ENCODE data around the gene HHAT. TPM values are rescaled to one million over a fixed set of nuclear protein-coding genes. Genes with fewer than 3 reads are reported as not detected.
"Not testable (repeated sequence)": the region's sequence is repeated elsewhere in the genome, so short reads cannot be mapped to it uniquely, and the experiment has no call there.

The HHAT gene
- total RNA-seq, 2 donors from 2014 or later: 1.2 to 1.5 TPM

DNA sequence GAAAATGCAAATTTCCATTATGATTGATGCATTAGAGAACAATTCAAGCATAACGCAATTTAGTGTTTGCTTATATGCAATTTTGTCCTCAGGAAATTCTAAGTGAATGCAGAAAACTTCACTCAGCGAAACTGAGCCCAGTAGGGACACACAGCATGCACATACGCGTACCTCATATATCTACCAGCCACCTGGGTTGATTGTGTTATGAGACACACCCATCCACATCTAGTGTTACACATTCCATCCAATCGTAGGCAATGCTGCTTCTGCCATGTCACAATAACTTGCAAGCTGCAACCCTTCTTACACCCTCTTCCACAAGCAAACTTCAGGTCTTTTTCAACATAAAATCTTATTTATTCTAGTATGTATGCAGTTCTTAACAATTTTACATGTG is 312.9 kb downstream of the HHAT start:
- Mint-ChIP-seq H3K27ac (no peak overlapping the region), H3K9me3 (peaks cover 0 to 3% of the 10 kb centered on the region in 2 donors), H3K36me3 (ENCODE audit: insufficient read depth in 2 of 2) (no peaks in the 10 kb centered on the region), H3K27me3 (ENCODE audit: low read depth) (no peaks in the 10 kb centered on the region), H3K4me1 (ENCODE audit: low read depth) (no peaks in the 10 kb centered on the region), H3K4me3 (no peak overlapping the region)
- no peak for ATAC-seq (replicated peaks in 1 of 2)
- DNase-seq: no peak

DNA sequence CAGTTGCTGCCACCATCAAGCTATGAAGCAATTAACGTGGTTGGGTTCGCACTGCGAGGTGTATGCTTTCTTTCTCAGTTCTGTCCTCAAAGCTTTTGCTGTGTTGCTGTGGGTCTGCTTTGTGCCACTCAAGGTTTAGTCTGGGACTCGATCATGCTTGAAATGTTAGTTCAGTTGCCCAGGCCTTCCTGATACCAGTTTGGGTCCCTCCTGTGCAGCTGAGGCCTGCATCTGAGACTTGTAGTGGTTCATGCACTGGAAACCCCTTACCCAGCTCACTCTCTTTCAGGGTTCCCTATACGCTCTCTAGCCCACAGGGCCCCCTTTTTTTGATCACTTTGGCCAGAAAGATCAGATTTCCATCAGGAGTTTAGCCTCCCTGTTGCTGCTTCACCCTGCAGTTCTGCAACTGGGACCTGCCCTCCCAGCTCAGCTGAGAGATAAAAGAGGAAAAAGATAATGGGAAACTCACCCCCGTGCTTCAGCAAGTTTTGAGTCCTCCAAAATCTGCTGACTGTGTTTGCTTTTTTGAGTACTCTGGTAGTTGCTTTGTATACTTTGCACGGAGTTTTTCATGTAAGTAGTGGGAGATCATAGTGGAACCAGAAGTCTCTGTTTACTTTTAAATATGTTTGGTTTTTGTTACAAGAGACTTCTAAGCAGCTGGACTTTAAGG is 317.0 kb downstream of the HHAT start:
- Mint-ChIP-seq H3K9me3 (no peaks in the 10 kb centered on the region), H3K27ac (no peak overlapping the region)

DNA sequence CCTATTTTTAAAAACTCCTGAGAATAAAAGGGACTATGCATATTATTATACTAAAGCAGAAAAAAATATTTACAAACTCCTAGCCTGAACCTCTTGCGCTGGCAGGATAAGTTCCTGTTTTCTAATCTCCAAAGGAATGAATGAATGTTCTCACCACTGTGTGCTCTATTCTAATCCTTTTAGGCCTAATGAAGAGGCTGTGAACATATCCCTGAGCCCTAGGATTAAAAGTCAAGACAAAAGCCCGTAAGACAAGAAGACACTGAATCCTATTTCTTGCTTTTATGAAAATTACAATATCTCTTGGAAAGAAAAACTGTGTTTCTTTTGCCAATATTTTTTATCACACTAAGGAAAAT is 317.5 kb downstream of the HHAT start:
- ATAC-seq (replicated peaks in 1 of 2) (no peak), DNase-seq (no peak)
- Mint-ChIP-seq H3K27ac (no peak overlapping the region), H3K9me3 (no peaks in the 10 kb centered on the region), H3K36me3 (ENCODE audit: insufficient read depth in 2 of 2) (no peaks in the 10 kb centered on the region), H3K4me3 (no peak overlapping the region), H3K27me3 (ENCODE audit: low read depth) (no peaks in the 10 kb centered on the region), H3K4me1 (ENCODE audit: low read depth) (no peaks in the 10 kb centered on the region)

More for the DNA sequence above, 317.0 kb downstream of the HHAT start:
- Mint-ChIP-seq H3K4me3 (no peak overlapping the region), H3K36me3 (ENCODE audit: insufficient read depth in 2 of 2) (no peaks in the 10 kb centered on the region), H3K4me1 (ENCODE audit: low read depth) (no peaks in the 10 kb centered on the region), H3K27me3 (ENCODE audit: low read depth) (no peaks in the 10 kb centered on the region)
- DNase-seq: no peak
- ATAC-seq (replicated peaks in 1 of 2): no peak

- Mint-ChIP-seq H3K27me3 (ENCODE audit: low read depth) (no peaks in the 10 kb centered on the region), H3K4me3 (no peak overlapping the region), H3K4me1 (ENCODE audit: low read depth) (no peaks in the 10 kb centered on the region), H3K27ac (no peak overlapping the region), H3K9me3 (no peaks in the 10 kb centered on the region), H3K36me3 (ENCODE audit: insufficient read depth in 2 of 2) (no peaks in the 10 kb centered on the region)
- DNase-seq (no peak), ATAC-seq (replicated peaks in 1 of 2) (no peak)
Measured at GRCh38 chr1:210647406-210648333, 319.0 kb downstream of the HHAT start.

DNA sequence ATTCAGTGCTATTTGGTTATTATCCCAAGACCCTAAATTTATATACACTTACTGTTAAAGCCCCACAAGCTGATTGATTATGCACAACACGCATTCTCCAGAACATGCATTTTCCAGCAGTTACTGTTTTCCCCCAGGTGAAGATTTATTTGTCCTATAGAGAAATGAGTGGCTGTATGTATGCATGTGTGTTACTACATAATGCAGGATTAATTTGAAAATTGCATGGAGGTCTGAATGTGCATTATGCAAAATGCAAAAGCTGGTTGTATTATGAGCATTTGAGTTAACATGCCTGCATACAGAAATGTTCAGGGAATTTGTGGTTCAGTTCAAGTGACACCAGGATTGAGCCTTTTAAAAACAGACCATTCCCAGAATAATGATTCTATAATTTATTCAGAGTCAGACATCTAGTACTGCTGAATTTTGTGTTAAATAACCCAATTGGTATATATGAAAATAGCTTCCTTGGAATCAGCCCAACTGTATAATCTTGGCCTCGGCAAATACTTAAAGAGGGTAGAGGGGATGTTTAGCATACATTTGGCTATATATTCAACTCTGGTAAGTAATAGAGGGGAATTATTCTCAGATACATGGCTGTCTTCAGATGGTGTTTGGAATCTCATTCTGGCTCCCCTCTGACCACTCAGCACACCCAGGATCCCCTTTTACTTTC is 320.0 kb downstream of the HHAT start:
- H3K9me3 Mint-ChIP-seq: peaks cover under 1% of the 10 kb centered on the region in 2 donors
- H3K4me1 Mint-ChIP-seq (ENCODE audit: low read depth): no peaks in the 10 kb centered on the region
- ATAC-seq (replicated peaks in 1 of 2): no peak
- H3K4me3 Mint-ChIP-seq: no peak overlapping the region
- H3K27ac Mint-ChIP-seq: no peak overlapping the region
- peaks cover under 1% of the 10 kb centered on the region in 2 donors for H3K36me3 Mint-ChIP-seq (ENCODE audit: insufficient read depth in 2 of 2)
- no peaks in the 10 kb centered on the region for H3K27me3 Mint-ChIP-seq (ENCODE audit: low read depth)
- DNase-seq: no peak

DNA sequence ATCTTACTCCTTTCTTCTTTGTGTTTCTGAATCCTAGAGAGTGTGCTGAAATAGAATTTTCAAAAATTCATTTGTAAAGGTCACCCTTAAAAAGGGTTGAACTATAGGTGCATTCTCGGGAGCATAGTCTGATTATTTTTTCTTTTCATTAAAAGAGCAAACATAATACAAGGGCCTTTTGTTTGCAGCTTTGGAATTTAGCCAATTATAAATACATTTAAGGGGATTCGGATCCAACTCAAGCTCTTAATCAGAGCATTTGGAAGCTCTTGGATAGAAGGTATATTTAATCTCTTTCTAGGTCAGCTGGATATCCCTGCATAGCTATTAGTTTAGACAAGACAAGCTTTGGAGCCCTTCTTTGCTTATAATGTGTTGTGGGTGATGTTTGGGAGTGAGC is 321.7 kb downstream of the HHAT start:
- Mint-ChIP-seq H3K36me3 (ENCODE audit: insufficient read depth in 2 of 2) (peaks cover 3% of the 10 kb centered on the region in 2 donors), H3K27ac (no peak overlapping the region), H3K27me3 (ENCODE audit: low read depth) (no peaks in the 10 kb centered on the region), H3K9me3 (peaks cover 3 to 4% of the 10 kb centered on the region in 2 donors), H3K4me3 (no peak overlapping the region), H3K4me1 (ENCODE audit: low read depth) (no peaks in the 10 kb centered on the region)
- ATAC-seq (replicated peaks in 1 of 2) (no peak), DNase-seq (no peak)

DNA sequence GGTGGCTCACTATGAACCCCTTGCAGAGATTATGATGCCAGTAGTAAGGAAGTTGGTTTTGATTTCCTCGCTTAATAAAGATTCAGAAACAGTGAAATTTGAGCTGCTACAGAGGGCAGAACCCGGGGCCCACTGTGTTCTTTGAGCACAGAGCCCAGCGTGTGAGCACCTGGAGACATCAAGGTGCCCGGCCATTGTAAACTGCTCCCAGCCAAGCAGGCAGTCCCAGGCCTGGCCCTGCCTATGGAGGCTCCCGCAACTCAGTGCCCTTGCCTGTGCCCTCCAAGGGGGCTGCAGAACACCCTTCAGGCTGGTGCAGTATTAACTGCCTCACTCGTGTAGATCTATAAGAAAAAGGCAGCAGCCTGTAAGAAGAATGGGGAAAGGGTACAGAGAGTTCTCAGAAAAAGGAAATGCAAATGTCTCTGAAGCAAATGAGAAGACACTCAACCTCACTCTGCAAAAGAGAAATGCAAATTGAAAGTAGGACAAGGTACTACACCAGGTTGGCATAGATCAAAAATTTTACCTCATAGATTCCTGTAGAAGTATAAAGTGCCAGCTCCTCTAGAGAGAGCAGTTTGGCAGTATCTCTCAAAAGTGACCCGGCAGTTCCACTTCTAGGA is 323.7 kb downstream of the HHAT start:
- H3K4me3 Mint-ChIP-seq: no peak overlapping the region
- peaks cover 3 to 4% of the 10 kb centered on the region in 2 donors for H3K9me3 Mint-ChIP-seq
- H3K27ac Mint-ChIP-seq: no peak overlapping the region
- peaks cover 3% of the 10 kb centered on the region in 2 donors for H3K36me3 Mint-ChIP-seq (ENCODE audit: insufficient read depth in 2 of 2)
- H3K27me3 Mint-ChIP-seq (ENCODE audit: low read depth): no peaks in the 10 kb centered on the region
- no peaks in the 10 kb centered on the region for H3K4me1 Mint-ChIP-seq (ENCODE audit: low read depth)
- DNase-seq (no peak), ATAC-seq (replicated peaks in 1 of 2) (no peak)

DNA sequence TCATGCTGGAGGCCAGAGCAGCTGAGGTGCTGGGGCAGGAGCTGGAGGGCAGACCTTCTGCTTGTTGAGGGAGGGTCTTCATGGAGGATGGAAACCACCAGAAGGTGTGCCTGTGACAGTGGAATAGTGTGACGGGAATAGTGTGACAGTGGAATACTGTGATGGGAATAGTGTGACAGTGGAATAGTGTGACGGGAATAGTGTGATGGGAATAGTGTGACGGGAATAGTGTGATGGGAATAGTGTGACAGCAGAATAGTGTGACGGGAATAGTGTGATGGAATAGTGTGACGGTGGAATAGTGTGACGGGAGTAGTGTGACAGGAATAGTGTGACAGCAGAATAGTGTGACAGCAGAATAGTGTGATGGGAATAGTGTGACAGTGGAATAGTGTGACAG is 325.1 kb downstream of the HHAT start:
- Mint-ChIP-seq H3K4me1 (ENCODE audit: low read depth) (no peaks in the 10 kb centered on the region), H3K36me3 (ENCODE audit: insufficient read depth in 2 of 2) (peaks cover 3% of the 10 kb centered on the region in 2 donors), H3K27ac (no peak overlapping the region), H3K27me3 (ENCODE audit: low read depth) (no peaks in the 10 kb centered on the region), H3K9me3 (peaks cover 6% of the 10 kb centered on the region in 2 donors), H3K4me3 (no peak overlapping the region)
- ATAC-seq (replicated peaks in 1 of 2) (no peak), DNase-seq (no peak)

GRCh38 chr1:210654176-210654981 is 325.7 kb downstream of the HHAT start:
- H3K27me3 Mint-ChIP-seq (ENCODE audit: low read depth): no peaks in the 10 kb centered on the region
- H3K9me3 Mint-ChIP-seq: peaks cover 6% of the 10 kb centered on the region in 2 donors
- no peaks in the 10 kb centered on the region for H3K4me1 Mint-ChIP-seq (ENCODE audit: low read depth)
- H3K36me3 Mint-ChIP-seq (ENCODE audit: insufficient read depth in 2 of 2): peaks cover 3% of the 10 kb centered on the region in 2 donors
- DNase-seq (peak in 1 of 2 donors; percentile 10), ATAC-seq (replicated peaks in 1 of 2) (no peak)
- H3K4me3 Mint-ChIP-seq: no peak overlapping the region
- no peak overlapping the region for H3K27ac Mint-ChIP-seq

- Mint-ChIP-seq H3K27ac (no peak overlapping the region), H3K4me1 (ENCODE audit: low read depth) (no peaks in the 10 kb centered on the region), H3K4me3 (no peak overlapping the region), H3K36me3 (ENCODE audit: insufficient read depth in 2 of 2) (peaks cover 3% of the 10 kb centered on the region in 2 donors), H3K27me3 (ENCODE audit: low read depth) (no peaks in the 10 kb centered on the region), H3K9me3 (peaks cover 6% of the 10 kb centered on the region in 2 donors)
- ATAC-seq (replicated peaks in 1 of 2) (no peak), DNase-seq (no peak)
Measured at GRCh38 chr1:210655511-210655910, 326.8 kb downstream of the HHAT start.

DNA sequence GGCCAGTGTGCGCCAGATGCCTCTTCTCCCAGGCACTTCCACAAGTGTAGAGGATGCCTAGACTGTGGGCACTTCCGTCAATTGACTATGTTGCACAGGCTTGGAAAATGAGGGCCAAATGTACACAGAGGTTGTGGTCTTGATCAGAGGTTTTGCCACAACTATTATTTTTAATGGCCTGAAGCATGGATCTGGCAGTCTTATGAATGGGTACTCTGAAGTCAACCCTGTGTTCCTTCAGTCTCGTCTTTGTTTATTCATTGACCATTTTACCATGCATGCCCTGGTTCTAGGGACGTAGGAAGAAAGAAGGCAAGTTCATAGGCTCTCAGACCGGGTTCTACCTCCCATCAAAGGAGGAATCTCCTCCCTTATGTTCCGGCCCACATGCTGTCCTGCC is 329.1 kb downstream of the HHAT start:
- Mint-ChIP-seq H3K4me3 (no peak overlapping the region), H3K4me1 (ENCODE audit: low read depth) (no peaks in the 10 kb centered on the region), H3K27ac (no peak overlapping the region), H3K9me3 (peaks cover 6% of the 10 kb centered on the region in 2 donors), H3K27me3 (ENCODE audit: low read depth) (no peaks in the 10 kb centered on the region), H3K36me3 (ENCODE audit: insufficient read depth in 2 of 2) (peaks cover 3% of the 10 kb centered on the region in 2 donors)
- no peak for DNase-seq
- no peak for ATAC-seq (replicated peaks in 1 of 2)

- not testable (repeated sequence) for H3K4me3 Mint-ChIP-seq; H3K27ac Mint-ChIP-seq; H3K9me3 Mint-ChIP-seq; ATAC-seq (replicated peaks in 1 of 2); DNase-seq; H3K36me3 Mint-ChIP-seq (ENCODE audit: insufficient read depth in 2 of 2); H3K27me3 Mint-ChIP-seq (ENCODE audit: low read depth); H3K4me1 Mint-ChIP-seq (ENCODE audit: low read depth)
Measured at GRCh38 chr1:210661520-210661919, 332.8 kb downstream of the HHAT start.
